ENCODE results near the gene PIH1D1. TPM values are rescaled to one million over a fixed set of nuclear protein-coding genes. Genes with fewer than 3 reads are reported as not detected.

Gene PIH1D1
- total RNA-seq, 1 donor from 2014 or later = 83.7 TPM

- TF ChIP-seq CTCF (IDR thresholded peaks at IDR 0.05; ENCODE audit: unreplicated experiment) = no peak
- Mint-ChIP-seq H3K4me3 (no peak overlapping the region), H3K27me3 (ENCODE audit: low read depth) (peaks cover 38% of the 10 kb centered on the region), H3K4me1 (peaks cover 33% of the 10 kb centered on the region), H3K9me3 (no peaks in the 10 kb centered on the region), H3K36me3 (no peaks in the 10 kb centered on the region), H3K27ac (peak overlapping the region; percentile 62)
- DNase-seq (ENCODE audit: low spot score in 2 of 2, unreplicated experiment in 2 of 2) = no peak
Observed at GRCh38 chr19:49413348-49413747, 38.3 kb downstream of the PIH1D1 start.

GRCh38 chr19:49411681-49412326 is 39.8 kb downstream of the PIH1D1 start:
- H3K27ac Mint-ChIP-seq = no peak overlapping the region
- H3K4me1 Mint-ChIP-seq = peaks cover 33% of the 10 kb centered on the region
- H3K9me3 Mint-ChIP-seq = no peaks in the 10 kb centered on the region
- no peak for TF ChIP-seq CTCF (IDR thresholded peaks at IDR 0.05; ENCODE audit: unreplicated experiment)
- DNase-seq (ENCODE audit: low spot score in 2 of 2, unreplicated experiment in 2 of 2) = no peak
- H3K27me3 Mint-ChIP-seq (ENCODE audit: low read depth) = peaks cover 35% of the 10 kb centered on the region
- no peaks in the 10 kb centered on the region for H3K36me3 Mint-ChIP-seq
- no peak overlapping the region for H3K4me3 Mint-ChIP-seq

- no peak overlapping the region for H3K27ac Mint-ChIP-seq
Observed at GRCh38 chr19:49409441-49410029, 42.1 kb downstream of the PIH1D1 start.

GRCh38 chr19:49408816-49409440 is 42.7 kb downstream of the PIH1D1 start:
- no peak overlapping the region for H3K27ac Mint-ChIP-seq
- H3K36me3 Mint-ChIP-seq = no peaks in the 10 kb centered on the region
- peaks cover 28% of the 10 kb centered on the region for H3K27me3 Mint-ChIP-seq (ENCODE audit: low read depth)
- TF ChIP-seq CTCF (IDR thresholded peaks at IDR 0.05; ENCODE audit: unreplicated experiment) = no peak
- H3K4me1 Mint-ChIP-seq = peaks cover 23% of the 10 kb centered on the region
- no peak for DNase-seq (ENCODE audit: low spot score in 2 of 2, unreplicated experiment in 2 of 2)
- H3K4me3 Mint-ChIP-seq = no peak overlapping the region
- H3K9me3 Mint-ChIP-seq = no peaks in the 10 kb centered on the region

More at GRCh38 chr19:49409441-49410029, 42.1 kb downstream of the PIH1D1 start:
- Mint-ChIP-seq H3K27me3 (ENCODE audit: low read depth) (peaks cover 28% of the 10 kb centered on the region), H3K36me3 (no peaks in the 10 kb centered on the region), H3K4me1 (peaks cover 23% of the 10 kb centered on the region), H3K4me3 (no peak overlapping the region), H3K9me3 (no peaks in the 10 kb centered on the region)
- DNase-seq (ENCODE audit: low spot score in 2 of 2, unreplicated experiment in 2 of 2) = no peak
- no peak for TF ChIP-seq CTCF (IDR thresholded peaks at IDR 0.05; ENCODE audit: unreplicated experiment)

GRCh38 chr19:49407482-49408015 is 44.1 kb downstream of the PIH1D1 start:
- Mint-ChIP-seq H3K27me3 (ENCODE audit: low read depth) (peaks cover 26% of the 10 kb centered on the region), H3K4me1 (peaks cover 17% of the 10 kb centered on the region), H3K27ac (no peak overlapping the region), H3K36me3 (no peaks in the 10 kb centered on the region), H3K4me3 (no peak overlapping the region), H3K9me3 (no peaks in the 10 kb centered on the region)
- TF ChIP-seq CTCF (IDR thresholded peaks at IDR 0.05; ENCODE audit: unreplicated experiment) = no peak
- DNase-seq (ENCODE audit: low spot score in 2 of 2, unreplicated experiment in 2 of 2) = no peak

All from mesothelial cell of epicardium (in vitro differentiated cells).